Measurements from ENCODE around the gene EXT2. TPM values are rescaled to one million over a fixed set of nuclear protein-coding genes. Genes with fewer than 3 reads are reported as not detected.

Gene EXT2
- total and polyA plus RNA-seq, 2 experiments from 2014 or later: 99.8 to 209 TPM

DNA sequence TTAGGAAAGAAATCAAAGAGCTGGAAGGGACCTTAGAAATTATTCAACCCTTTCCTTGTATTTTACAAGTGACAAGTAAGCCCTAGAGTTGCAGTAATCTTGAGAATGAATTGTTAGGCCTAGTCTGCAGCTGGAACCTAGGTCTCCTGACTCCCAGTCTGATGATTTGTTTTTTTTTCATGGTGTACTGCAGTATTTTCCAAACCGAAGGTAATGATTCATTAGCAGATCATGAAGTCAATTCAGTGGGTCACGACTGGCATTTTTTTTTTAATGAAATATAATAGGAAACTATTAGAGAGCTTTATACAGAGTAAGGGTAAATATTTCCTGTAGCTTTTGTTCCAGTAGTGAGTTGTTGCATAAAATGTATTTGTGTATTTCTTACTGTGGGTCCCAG, 42.8 kb downstream of the EXT2 start:
- whole genome bisulfite sequencing, 2 experiments (ENCODE audit: low coverage in 1 of 2, low lambda C conversion rate in 2 of 2, missing lambda C conversion rate in 2 of 2): 44 to 56% methylated on average over 2 of the region's 2 CpGs
- Histone ChIP-seq H4K20me1 (ENCODE audit: insufficient read depth) (no peaks in the 10 kb centered on the region), H3K27ac (no peak overlapping the region), H3K27me3 (replicated peaks; ENCODE audit: insufficient read depth) (no peaks in the 10 kb centered on the region), H3K36me3 (ENCODE audit: low read depth) (no peaks in the 10 kb centered on the region), H3F3A (ENCODE audit: insufficient read depth) (no peaks in the 10 kb centered on the region), H3K4me3 (no peak overlapping the region), H3K9me2 (ENCODE audit: insufficient read depth) (no peaks in the 10 kb centered on the region), H3K9ac (no peak overlapping the region), H2AFZ (no peak overlapping the region), H3K79me2 (ENCODE audit: insufficient read depth) (no peaks in the 10 kb centered on the region), H3K4me2 (ENCODE audit: unreplicated experiment) (no peak overlapping the region), H3K4me1 (ENCODE audit: insufficient read depth) (peaks cover 5% of the 10 kb centered on the region), H3K9me3 (ENCODE audit: low read depth) (no peaks in the 10 kb centered on the region)
- in situ Hi-C loops (cut with MboI): loop anchor here (10.0 kb wide), 1 partner anchor 397 kb away; no protein-coding TSS in a partner anchor
- TF ChIP-seq EZH2phosphoT487 (IDR thresholded peaks at IDR 0.05; ENCODE audit: insufficient read depth, low read depth): no peak
- no peak for TF ChIP-seq EZH2 (IDR thresholded peaks at IDR 0.05; ENCODE audit: insufficient read depth, poor library complexity, severe bottlenecking)
- DNase-seq: peak; percentile 24

DNA sequence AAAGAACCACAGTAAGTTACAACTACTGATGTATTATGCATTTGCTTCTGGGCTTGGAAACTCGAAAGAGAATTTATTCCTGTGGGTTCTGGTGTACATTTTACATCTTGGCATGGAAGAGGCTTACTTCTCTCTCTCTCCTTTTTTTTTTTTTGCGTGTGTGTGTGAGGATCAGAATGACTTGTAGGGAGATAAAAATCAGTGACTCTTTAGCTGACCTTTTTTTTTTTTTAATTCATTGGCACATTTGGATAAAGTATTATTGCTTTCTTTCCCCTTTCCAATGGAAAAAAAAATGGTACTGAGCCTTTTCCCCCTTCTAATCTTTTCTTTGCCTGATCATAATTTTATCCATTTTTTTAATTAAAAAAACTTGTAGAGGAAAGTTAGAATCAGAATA, 43.5 kb downstream of the EXT2 start:
- no peaks in the 10 kb centered on the region for H4K20me1 ChIP-seq (ENCODE audit: insufficient read depth)
- no peaks in the 10 kb centered on the region for H3F3A ChIP-seq (ENCODE audit: insufficient read depth)
- no peak overlapping the region for H2AFZ ChIP-seq
- no peaks in the 10 kb centered on the region for H3K9me2 ChIP-seq (ENCODE audit: insufficient read depth)
- H3K4me1 ChIP-seq (ENCODE audit: insufficient read depth): peaks cover 5% of the 10 kb centered on the region
- TF ChIP-seq EZH2phosphoT487 (IDR thresholded peaks at IDR 0.05; ENCODE audit: insufficient read depth, low read depth) (no peak), EZH2 (IDR thresholded peaks at IDR 0.05; ENCODE audit: insufficient read depth, poor library complexity, severe bottlenecking) (no peak)
- no peaks in the 10 kb centered on the region for H3K36me3 ChIP-seq (ENCODE audit: low read depth)
- in situ Hi-C loops (cut with MboI): loop anchor here (10.0 kb wide), 1 partner anchor 396 kb away; no protein-coding TSS in a partner anchor
- H3K27ac ChIP-seq: no peak overlapping the region
- H3K4me3 ChIP-seq: no peak overlapping the region
- WGBS, 2 experiments (ENCODE audit: low coverage in 1 of 2, low lambda C conversion rate in 2 of 2, missing lambda C conversion rate in 2 of 2): 77 to 87% methylated on average over 2 of the region's 2 CpGs
- DNase-seq: no peak
- H3K79me2 ChIP-seq (ENCODE audit: insufficient read depth): no peaks in the 10 kb centered on the region
- no peak overlapping the region for H3K9ac ChIP-seq
- no peaks in the 10 kb centered on the region for H3K27me3 ChIP-seq (replicated peaks; ENCODE audit: insufficient read depth)
- H3K4me2 ChIP-seq (ENCODE audit: unreplicated experiment): no peak overlapping the region
- H3K9me3 ChIP-seq (ENCODE audit: low read depth): no peaks in the 10 kb centered on the region

- Histone ChIP-seq H3K79me2 (ENCODE audit: insufficient read depth) (no peaks in the 10 kb centered on the region), H3K9ac (no peak overlapping the region), H3K36me3 (ENCODE audit: low read depth) (no peaks in the 10 kb centered on the region), H3F3A (ENCODE audit: insufficient read depth) (no peaks in the 10 kb centered on the region), H3K4me2 (ENCODE audit: unreplicated experiment) (no peak overlapping the region), H3K4me3 (no peak overlapping the region), H2AFZ (no peak overlapping the region), H3K27me3 (replicated peaks; ENCODE audit: insufficient read depth) (no peaks in the 10 kb centered on the region), H3K4me1 (ENCODE audit: insufficient read depth) (peaks cover 5% of the 10 kb centered on the region), H3K9me2 (ENCODE audit: insufficient read depth) (no peaks in the 10 kb centered on the region), H3K27ac (no peak overlapping the region), H3K9me3 (ENCODE audit: low read depth) (no peaks in the 10 kb centered on the region), H4K20me1 (ENCODE audit: insufficient read depth) (no peaks in the 10 kb centered on the region)
- 92 to 95% methylated on average over 13 of the region's 13 CpGs for WGBS, 2 experiments (ENCODE audit: low coverage in 1 of 2, low lambda C conversion rate in 2 of 2, missing lambda C conversion rate in 2 of 2)
- TF ChIP-seq EZH2 (IDR thresholded peaks at IDR 0.05; ENCODE audit: insufficient read depth, poor library complexity, severe bottlenecking): no peak
- no peak for TF ChIP-seq EZH2phosphoT487 (IDR thresholded peaks at IDR 0.05; ENCODE audit: insufficient read depth, low read depth)
- no peak for DNase-seq
- in situ Hi-C loops (cut with MboI): loop anchor here (10.0 kb wide), 1 partner anchor 395 kb away; no protein-coding TSS in a partner anchor
These were observed 44.3 kb downstream of the EXT2 start for GRCh38 chr11:44139565-44140330.

- WGBS, 2 experiments (ENCODE audit: low coverage in 1 of 2, low lambda C conversion rate in 2 of 2, missing lambda C conversion rate in 2 of 2): 100% methylated on average over 1 of the region's 1 CpG
These were observed 44.9 kb downstream of the EXT2 start for GRCh38 chr11:44140372-44140771.

More at GRCh38 chr11:44140372-44140771, 44.9 kb downstream of the EXT2 start:
- DNase-seq: no peak
- TF ChIP-seq EZH2phosphoT487 (IDR thresholded peaks at IDR 0.05; ENCODE audit: insufficient read depth, low read depth) (no peak), EZH2 (IDR thresholded peaks at IDR 0.05; ENCODE audit: insufficient read depth, poor library complexity, severe bottlenecking) (no peak)
- H3K9me3 ChIP-seq (ENCODE audit: low read depth): no peaks in the 10 kb centered on the region
- H3K4me2 ChIP-seq (ENCODE audit: unreplicated experiment): no peak overlapping the region
- H3K9ac ChIP-seq: no peak overlapping the region
- no peaks in the 10 kb centered on the region for H3K27me3 ChIP-seq (replicated peaks; ENCODE audit: insufficient read depth)
- H3F3A ChIP-seq (ENCODE audit: insufficient read depth): no peaks in the 10 kb centered on the region
- H3K79me2 ChIP-seq (ENCODE audit: insufficient read depth): no peaks in the 10 kb centered on the region
- H3K36me3 ChIP-seq (ENCODE audit: low read depth): no peaks in the 10 kb centered on the region
- no peak overlapping the region for H2AFZ ChIP-seq
- H4K20me1 ChIP-seq (ENCODE audit: insufficient read depth): no peaks in the 10 kb centered on the region
- no peak overlapping the region for H3K4me3 ChIP-seq
- no peaks in the 10 kb centered on the region; the same call in 1 of the 2 replicates for H3K9me2 ChIP-seq (ENCODE audit: insufficient read depth)
- H3K4me1 ChIP-seq (ENCODE audit: insufficient read depth): peaks cover 10% of the 10 kb centered on the region
- in situ Hi-C loops (cut with MboI): no loop called here
- no peak overlapping the region for H3K27ac ChIP-seq
